ENCODE results near the gene GLP1R.

The GLP1R gene

DNA sequence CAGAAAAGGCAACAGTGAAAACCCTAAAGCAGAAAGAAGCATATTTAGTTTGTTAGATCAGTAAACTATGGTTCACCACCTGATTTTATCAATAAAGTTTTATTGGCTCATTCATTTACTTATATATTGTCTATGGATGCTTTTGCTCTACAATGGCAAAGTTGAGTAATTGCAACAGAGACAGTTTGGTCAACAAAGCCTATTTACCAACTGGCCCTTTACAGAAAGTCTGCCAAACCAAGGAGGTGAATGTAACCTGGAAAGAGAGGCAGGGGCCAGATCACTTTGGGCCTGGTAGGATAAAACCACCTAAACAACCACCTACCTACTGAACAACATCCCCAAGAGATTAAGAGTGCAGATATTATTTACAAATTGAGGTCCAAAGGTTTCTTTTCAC lies 47.0 kb downstream of the GLP1R start:
- no peak for TF ChIP-seq GATA2 (IDR thresholded peaks at IDR 0.05; ENCODE audit: low read depth, low read length)
- no peak for TF ChIP-seq GATA3 (IDR thresholded peaks at IDR 0.05; ENCODE audit: low read depth, low read length)

DNA sequence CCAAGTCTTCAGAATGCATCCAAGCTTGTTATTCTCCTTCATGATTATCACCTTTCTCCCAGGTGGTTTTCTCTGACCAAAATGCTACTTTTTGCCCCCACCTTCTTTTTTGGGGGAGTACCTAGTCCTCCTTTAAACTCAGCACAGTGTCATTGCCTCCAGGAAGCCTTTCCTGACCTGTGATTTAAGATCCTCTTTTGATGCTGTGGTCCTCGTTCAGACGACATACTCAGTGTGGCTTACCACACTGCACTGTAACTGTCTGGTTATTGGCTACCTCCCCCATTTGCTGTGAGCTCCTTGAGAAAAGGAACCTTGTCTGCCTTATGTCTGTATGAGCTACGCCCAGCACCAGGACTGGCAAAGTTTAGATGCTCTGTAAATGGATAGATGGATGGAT lies 51.8 kb downstream of the GLP1R start:
- TF ChIP-seq GATA2 (IDR thresholded peaks at IDR 0.05; ENCODE audit: low read depth, low read length) = no peak
- no peak for TF ChIP-seq GATA3 (IDR thresholded peaks at IDR 0.05; ENCODE audit: low read depth, low read length)

DNA sequence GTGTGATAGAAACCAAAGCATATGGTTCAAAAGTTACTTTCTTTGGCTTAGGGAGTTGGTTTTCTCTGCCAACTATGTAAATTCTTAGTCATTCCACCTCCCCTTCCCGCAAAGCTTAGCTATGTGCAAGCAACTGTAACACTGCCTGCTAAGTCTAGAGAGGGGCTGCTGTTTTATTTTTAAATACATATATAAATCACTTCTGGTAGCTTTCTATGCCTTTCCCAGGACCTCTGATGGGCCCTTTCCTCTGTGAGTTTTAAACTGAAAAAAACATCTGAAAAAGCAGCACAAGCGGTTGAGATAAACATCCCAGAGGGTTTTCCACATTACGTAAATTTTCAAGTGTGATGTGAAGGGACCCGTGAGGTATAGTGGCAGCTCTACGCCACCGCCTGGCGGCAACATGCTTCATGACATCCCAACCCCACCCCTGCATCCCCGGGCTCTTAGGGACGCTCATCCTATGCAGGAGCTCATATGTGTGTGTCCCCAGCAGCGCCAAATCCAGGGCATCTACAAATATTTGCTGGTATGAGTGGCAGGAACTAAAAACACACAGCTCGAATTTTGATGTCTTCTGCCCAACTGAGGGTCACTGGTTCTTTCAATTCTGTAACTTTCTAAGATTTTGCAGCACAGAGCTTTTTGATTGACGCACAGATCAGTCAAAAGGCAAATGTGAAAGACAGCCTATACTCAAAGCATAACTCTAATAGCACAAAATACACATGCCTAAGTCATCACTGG lies 53.7 kb downstream of the GLP1R start:
- TF ChIP-seq GATA2 (IDR thresholded peaks at IDR 0.05; ENCODE audit: low read depth, low read length) (no peak), GATA3 (IDR thresholded peaks at IDR 0.05; ENCODE audit: low read depth, low read length) (no peak)

DNA sequence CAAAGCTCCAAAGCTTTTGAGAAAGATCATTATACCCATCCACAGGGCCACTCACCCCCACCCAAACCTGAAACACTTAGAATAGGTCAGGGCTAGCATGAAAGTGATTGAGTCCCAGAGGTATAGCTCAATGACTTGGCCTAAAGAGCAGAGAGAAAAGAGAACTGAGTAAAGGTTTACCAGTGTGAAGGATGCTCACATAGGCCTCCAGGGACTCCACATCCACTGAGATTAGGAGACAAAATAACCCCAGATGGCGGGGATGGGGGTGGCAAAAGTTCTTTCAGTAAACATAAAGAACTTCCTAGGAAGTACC lies 54.2 kb downstream of the GLP1R start:
- TF ChIP-seq GATA3 (IDR thresholded peaks at IDR 0.05; ENCODE audit: low read depth, low read length) (no peak), GATA2 (IDR thresholded peaks at IDR 0.05; ENCODE audit: low read depth, low read length) (no peak)

DNA sequence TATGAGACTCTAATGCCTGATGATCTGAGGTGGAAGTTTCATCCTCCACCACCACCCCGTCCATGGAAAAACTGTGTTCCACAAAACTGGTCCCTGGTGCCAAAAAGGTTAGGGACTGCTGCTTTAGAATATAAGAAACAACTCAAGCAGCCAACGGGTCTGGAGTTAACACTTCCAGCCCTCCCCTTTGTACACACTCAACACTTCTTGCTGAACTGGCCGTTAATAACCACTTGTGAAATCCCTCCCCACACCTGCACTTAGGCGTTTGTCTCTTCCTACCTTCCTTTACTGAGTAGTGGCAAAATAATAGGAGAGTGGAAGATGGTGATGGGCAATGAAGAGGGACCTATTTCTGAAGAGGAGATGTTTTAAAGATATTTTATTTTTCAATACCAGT lies 55.9 kb downstream of the GLP1R start:
- TF ChIP-seq GATA3 (IDR thresholded peaks at IDR 0.05; ENCODE audit: low read depth, low read length) (no peak), GATA2 (IDR thresholded peaks at IDR 0.05; ENCODE audit: low read depth, low read length) (no peak)

DNA sequence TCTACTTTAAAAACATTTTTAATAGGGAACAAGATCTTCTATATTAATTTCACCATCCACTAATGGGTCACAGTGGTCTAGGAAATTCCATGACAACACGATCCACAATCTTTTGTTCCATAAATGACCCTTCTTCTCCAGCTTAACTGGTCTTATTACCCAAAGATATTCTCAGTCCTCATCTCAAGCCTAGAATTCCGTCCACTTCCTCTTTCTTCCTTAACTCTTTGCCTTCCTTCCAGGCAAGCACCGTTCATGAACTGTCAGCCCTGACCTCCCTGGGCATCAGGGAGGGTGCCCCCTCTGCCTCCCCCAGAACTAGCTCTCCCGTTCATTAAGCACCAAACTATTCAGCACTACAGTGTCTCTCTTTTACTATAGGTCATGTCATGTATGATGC lies 58.5 kb downstream of the GLP1R start:
- TF ChIP-seq GATA2 (IDR thresholded peaks at IDR 0.05; ENCODE audit: low read depth, low read length) = no peak
- no peak for TF ChIP-seq GATA3 (IDR thresholded peaks at IDR 0.05; ENCODE audit: low read depth, low read length)

- TF ChIP-seq GATA3 (IDR thresholded peaks at IDR 0.05; ENCODE audit: low read depth, low read length) = no peak
- TF ChIP-seq GATA2 (IDR thresholded peaks at IDR 0.05; ENCODE audit: low read depth, low read length) = no peak
These were observed 59.1 kb downstream of the GLP1R start for GRCh38 chr6:39107641-39108040.

DNA sequence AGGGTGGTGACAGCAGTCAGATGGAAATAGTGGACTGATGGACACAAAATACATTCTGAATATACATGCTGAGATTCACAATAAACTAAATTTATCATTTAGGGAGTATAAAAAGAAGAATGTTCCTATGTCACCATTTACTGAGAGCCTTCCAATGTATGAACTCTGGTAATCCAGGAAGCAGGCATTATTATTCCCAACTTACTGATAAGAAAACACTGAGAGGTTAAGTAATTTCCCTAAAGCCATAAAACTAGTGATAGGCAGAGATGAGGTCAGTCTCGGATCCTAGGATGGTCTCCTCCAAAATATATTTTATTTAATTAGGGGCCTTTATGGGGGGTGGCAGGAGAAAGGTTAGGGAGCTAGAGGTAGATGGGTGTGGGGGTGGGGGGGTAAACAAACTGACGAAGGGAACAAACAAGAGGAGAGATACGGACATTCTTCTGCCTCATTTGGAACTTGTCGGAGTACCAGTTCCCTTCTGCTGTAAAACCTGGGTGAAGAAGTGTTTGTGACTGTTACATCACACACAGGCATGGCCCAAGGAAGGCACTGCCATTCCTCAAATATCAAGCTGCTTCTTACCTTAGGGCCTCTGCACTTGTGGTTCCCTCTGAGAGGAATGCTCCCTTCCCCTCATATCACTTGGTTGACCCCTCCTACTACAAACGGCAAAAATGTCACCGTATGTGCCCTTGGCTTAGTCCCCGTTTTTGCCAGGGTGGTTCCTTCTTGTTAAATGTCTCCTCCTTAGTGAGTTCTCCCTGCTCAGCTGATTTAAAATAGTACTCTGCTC lies 59.7 kb downstream of the GLP1R start:
- TF ChIP-seq GATA3 (IDR thresholded peaks at IDR 0.05; ENCODE audit: low read depth, low read length) (no peak), GATA2 (IDR thresholded peaks at IDR 0.05; ENCODE audit: low read depth, low read length) (no peak)

DNA sequence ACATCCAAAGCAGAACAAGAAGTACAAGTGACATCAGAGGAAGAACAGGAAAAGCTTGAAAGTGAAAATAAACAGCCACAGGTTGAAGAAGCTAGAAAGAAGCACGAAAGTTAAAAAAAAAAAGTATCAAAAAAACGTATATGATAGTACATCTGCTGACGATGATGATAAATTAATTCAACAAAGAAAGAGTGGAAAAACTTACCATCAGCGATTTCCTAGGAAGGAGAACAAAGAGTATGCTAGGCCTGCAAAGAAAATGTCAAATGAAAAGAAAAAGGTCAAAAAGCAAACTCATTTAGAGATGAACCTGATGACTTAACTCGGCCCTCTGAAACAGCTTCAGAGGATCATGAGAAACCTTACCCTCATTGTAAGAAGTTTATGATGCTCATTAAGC lies 62.7 kb downstream of the GLP1R start:
- TF ChIP-seq GATA2 (IDR thresholded peaks at IDR 0.05; ENCODE audit: low read depth, low read length) (no peak), GATA3 (IDR thresholded peaks at IDR 0.05; ENCODE audit: low read depth, low read length) (no peak)

DNA sequence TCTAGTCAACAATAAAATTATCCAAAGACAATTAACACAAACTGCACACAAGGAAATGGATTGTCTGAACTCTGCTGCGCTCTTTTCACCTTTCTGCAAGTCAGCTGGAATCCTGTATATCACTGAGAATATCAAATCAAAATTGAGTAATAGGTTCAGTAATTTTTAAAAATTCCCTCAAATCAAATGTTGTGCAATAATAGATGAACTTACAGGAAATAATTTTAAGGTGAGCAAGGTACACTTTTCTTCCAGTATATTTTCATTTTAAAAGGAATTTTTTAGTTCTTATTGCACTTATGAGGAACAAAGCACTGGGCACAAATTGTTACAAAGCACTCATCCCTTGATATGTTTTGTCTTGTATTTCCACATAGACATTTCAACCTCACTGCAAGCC lies 65.2 kb downstream of the GLP1R start:
- TF ChIP-seq GATA3 (IDR thresholded peaks at IDR 0.05; ENCODE audit: low read depth, low read length) (no peak), GATA2 (IDR thresholded peaks at IDR 0.05; ENCODE audit: low read depth, low read length) (no peak)

GRCh38 chr6:39114388-39114703 lies 65.8 kb downstream of the GLP1R start:
- TF ChIP-seq GATA2 (IDR thresholded peaks at IDR 0.05; ENCODE audit: low read depth, low read length) (no peak), GATA3 (IDR thresholded peaks at IDR 0.05; ENCODE audit: low read depth, low read length) (no peak)

DNA sequence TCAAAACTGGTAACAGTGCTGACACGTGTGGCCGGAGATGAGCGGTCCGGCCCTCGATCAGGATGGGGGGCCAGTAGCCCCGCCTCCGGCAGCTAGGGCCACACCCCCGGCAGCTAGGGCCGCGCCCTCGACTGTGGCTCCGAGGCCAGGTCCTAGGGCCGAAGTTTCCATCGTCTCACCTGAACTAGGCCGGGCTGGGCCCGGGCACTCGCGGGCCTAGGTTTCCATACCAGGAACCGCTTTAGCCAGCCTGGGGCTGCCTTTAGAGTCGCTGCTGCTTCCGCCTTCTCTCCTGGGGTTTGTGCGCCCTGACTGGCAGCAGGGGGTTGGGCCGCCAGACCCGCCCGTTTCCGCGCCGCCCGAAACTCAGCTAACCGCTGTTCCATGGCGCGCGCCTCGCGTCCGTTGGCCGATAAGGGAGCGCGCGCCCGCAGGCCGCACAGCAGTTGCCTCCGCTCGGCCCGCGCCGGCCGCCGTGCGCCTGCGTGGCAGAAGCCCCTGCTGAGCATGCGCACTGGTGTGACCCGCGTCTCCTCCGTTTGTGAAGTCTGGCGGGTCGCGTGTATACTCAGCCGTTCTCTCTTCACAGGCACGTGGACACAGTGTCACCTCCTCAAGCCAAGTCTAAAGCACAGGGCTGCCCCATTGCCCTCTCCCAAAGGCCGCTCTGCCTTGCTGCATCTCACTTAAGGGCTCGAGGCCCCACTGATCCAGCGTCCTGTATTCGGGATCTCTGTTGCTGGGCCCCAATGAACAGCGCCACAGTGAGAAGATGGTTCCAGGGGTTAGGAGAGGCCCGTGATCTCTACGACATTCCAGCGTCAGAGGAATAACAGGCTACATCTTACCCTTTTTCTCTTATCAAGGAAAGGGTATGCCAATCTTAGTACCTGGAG lies 66.4 kb downstream of the GLP1R start, which contains the start of gene SAYSD1:
TSS of gene SAYSD1 (minus strand) at position 483 of the 896 bp plus-strand sequence. CDS start at position 386, 97 bp downstream.
- TF ChIP-seq GATA2 (IDR thresholded peaks at IDR 0.05; ENCODE audit: low read depth, low read length) (peak; percentile 72), GATA3 (IDR thresholded peaks at IDR 0.05; ENCODE audit: low read depth, low read length) (no peak)

- TF ChIP-seq GATA2 (IDR thresholded peaks at IDR 0.05; ENCODE audit: low read depth, low read length) (no peak), GATA3 (IDR thresholded peaks at IDR 0.05; ENCODE audit: low read depth, low read length) (no peak)
These were observed 70.3 kb downstream of the GLP1R start for GRCh38 chr6:39118921-39119320.

DNA sequence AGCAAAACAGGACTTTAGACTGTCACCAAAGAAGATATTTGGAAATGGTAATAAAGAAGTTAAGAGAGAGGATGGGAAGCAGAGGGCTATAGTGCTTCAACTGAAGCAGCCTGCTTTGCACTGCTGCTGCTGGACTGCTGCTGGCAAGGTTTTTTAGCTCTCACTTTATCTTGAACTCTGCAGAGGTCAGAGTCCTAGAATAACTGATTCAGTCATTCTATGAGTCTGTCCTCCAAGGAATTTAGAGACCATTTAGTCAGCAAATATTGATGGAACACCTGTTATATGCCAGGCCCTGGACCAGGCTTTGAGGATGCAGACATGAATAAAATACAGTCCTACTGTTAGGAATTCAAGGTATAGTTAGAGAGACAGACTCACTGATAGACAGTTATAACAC lies 75.5 kb downstream of the GLP1R start:
- no peak for TF ChIP-seq GATA2 (IDR thresholded peaks at IDR 0.05; ENCODE audit: low read depth, low read length)
- TF ChIP-seq GATA3 (IDR thresholded peaks at IDR 0.05; ENCODE audit: low read depth, low read length) = no peak

Data from SH-SY5Y (cell line).